GM10847 (cell line): ENCODE measurements around the gene KXD1.

ENCODE experiments used
- POLR2A ChIP-seq: IDR thresholded peaks from 2 replicates; pipeline ENCODE4 v1.6.1; 2011; ENCODE audit not compliant: insufficient read length; ENCODE audit errors: extremely low read depth

Gene KXD1

GRCh38 chr19:18558202-18558555 lies 509 bp downstream of the KXD1 start:
- TF ChIP-seq POLR2A = no peak

GRCh38 chr19:18558604-18559003 lies 934 bp downstream of the KXD1 start:
- no peak for TF ChIP-seq POLR2A

GRCh38 chr19:18559685-18560084 lies 2.0 kb downstream of the KXD1 start:
- TF ChIP-seq POLR2A = no peak

- no peak for TF ChIP-seq POLR2A
Observed at GRCh38 chr19:18562086-18562485, 4.4 kb downstream of the KXD1 start.

- TF ChIP-seq POLR2A = no peak
Observed at GRCh38 chr19:18566953-18567352, 9.3 kb downstream of the KXD1 start.

GRCh38 chr19:18568367-18568766 lies 10.7 kb downstream of the KXD1 start:
- no peak for TF ChIP-seq POLR2A

- peak; percentile 98 for TF ChIP-seq POLR2A
Observed at GRCh38 chr19:18571564-18572344, 14.1 kb downstream of the KXD1 start, which contains the start of gene UBA52. Gene UBA52, plus strand, starts transcription at chr19:18571857. Its CDS starts 1,444 bp downstream, at chr19:18573301.

GRCh38 chr19:18574691-18575291 lies 17.1 kb downstream of the KXD1 start:
- TF ChIP-seq POLR2A = no peak

- TF ChIP-seq POLR2A = no peak
Observed at GRCh38 chr19:18576383-18576782, 18.7 kb downstream of the KXD1 start.

- no peak for TF ChIP-seq POLR2A
Observed at GRCh38 chr19:18577365-18577914, 19.8 kb downstream of the KXD1 start.

- no peak for TF ChIP-seq POLR2A
Observed at GRCh38 chr19:18580311-18580710, 22.6 kb downstream of the KXD1 start.

GRCh38 chr19:18586306-18586705 lies 28.6 kb downstream of the KXD1 start:
- TF ChIP-seq POLR2A = no peak

GRCh38 chr19:18587561-18587960 lies 29.9 kb downstream of the KXD1 start:
- no peak for TF ChIP-seq POLR2A

- no peak for TF ChIP-seq POLR2A
Observed at GRCh38 chr19:18587962-18588610, 30.4 kb downstream of the KXD1 start.

GRCh38 chr19:18588611-18589379 lies 31.1 kb downstream of the KXD1 start, which contains the start of gene REX1BD:
Gene REX1BD, plus strand, starts transcription at chr19:18588798. Its CDS starts 4 bp downstream, at chr19:18588802.
- TF ChIP-seq POLR2A = peak; percentile 78
